Caki2 (cell line): ENCODE results near the gene SLC4A2. TPM values are rescaled to one million over a fixed set of nuclear protein-coding genes. Genes with fewer than 3 reads are reported as not detected.

ENCODE experiments used
- DNase-seq: peaks from one replicate; pipeline ENCODE4 v3.0.0-alpha.2; 2015; ENCODE audit warnings: low read depth
- in situ Hi-C: cut with HindIII; loops from 2 replicates; pipeline ENCODE4 v1.10.0; 2016; ENCODE audit warnings: low sequenced_read_pairs, low pct_unique_long_range_greater_than_20kb, mixed read lengths
- total RNA-seq: library from RNA; depleted of rRNA; stranded (reverse); fragments of >200 nt; shearing (Covaris generic); gene quantifications from 2 replicates; pipeline ENCODE4 v1.2.3, GENCODE V29; 2014; ENCODE audit warnings: low replicate concordance

The SLC4A2 gene
- total RNA-seq, 1 experiment from 2014 or later = 237 TPM

GRCh38 chr7:151101621-151102396 is 42.4 kb downstream of the SLC4A2 start:
- no peak for DNase-seq
- in situ Hi-C loops = no loop called here

GRCh38 chr7:151102991-151103390 is 43.6 kb downstream of the SLC4A2 start:
- DNase-seq = no peak
- in situ Hi-C loops = no loop called here

- no peak for DNase-seq
- in situ Hi-C loops = no loop called here
Measured at GRCh38 chr7:151103973-151104372, 44.6 kb downstream of the SLC4A2 start.

GRCh38 chr7:151104411-151105235 is 45.2 kb downstream of the SLC4A2 start:
- in situ Hi-C loops = no loop called here
- DNase-seq = no peak

GRCh38 chr7:151107882-151108281 is 48.5 kb downstream of the SLC4A2 start:
- in situ Hi-C loops = no loop called here
- DNase-seq = no peak

- in situ Hi-C loops = no loop called here
Measured at GRCh38 chr7:151109094-151110048, 50.0 kb downstream of the SLC4A2 start.

GRCh38 chr7:151110236-151110940 is 51.0 kb downstream of the SLC4A2 start:
- no peak for DNase-seq
- in situ Hi-C loops = no loop called here

More at GRCh38 chr7:151109094-151110048, 50.0 kb downstream of the SLC4A2 start:
- no peak for DNase-seq

GRCh38 chr7:151110941-151111645 is 51.7 kb downstream of the SLC4A2 start:
- DNase-seq = peak; percentile 58
- in situ Hi-C loops = no loop called here

GRCh38 chr7:151113344-151114150 is 54.2 kb downstream of the SLC4A2 start:
- peak; percentile 64 for DNase-seq
- in situ Hi-C loops = no loop called here

- in situ Hi-C loops = no loop called here
- no peak for DNase-seq
Measured at GRCh38 chr7:151114151-151115090, 55.0 kb downstream of the SLC4A2 start.

- in situ Hi-C loops = no loop called here
- DNase-seq = no peak
Measured at GRCh38 chr7:151115121-151115835, 55.9 kb downstream of the SLC4A2 start.

- peak; percentile 8 for DNase-seq
- in situ Hi-C loops = no loop called here
Measured at GRCh38 chr7:151115836-151116418, 56.5 kb downstream of the SLC4A2 start.

GRCh38 chr7:151116603-151117440 is 57.4 kb downstream of the SLC4A2 start:
- in situ Hi-C loops = no loop called here
- no peak for DNase-seq

GRCh38 chr7:151117565-151117964 is 58.2 kb downstream of the SLC4A2 start:
- in situ Hi-C loops = no loop called here
- no peak for DNase-seq
